Umbilical cord (tissue), 2 donors: Measurements from ENCODE around the gene DST. TPM values are rescaled to one million over a fixed set of nuclear protein-coding genes. Genes with fewer than 3 reads are reported as not detected.

Experiments used
- DNase-seq: peaks from one replicate; pipeline ENCODE4 v3.0.0-alpha.2; 2015; ENCODE audit warnings: low spot score
- total RNA-seq: library from RNA; depleted of rRNA; stranded (reverse); fragments of >200 nt; gene quantifications from one replicate; pipeline ENCODE4 v1.2.3, GENCODE V29; 2014; ENCODE audit warnings: low replicate concordance; ENCODE audit not compliant: insufficient read depth

The DST gene
- total RNA-seq, 1 donor from 2014 or later, result 326 TPM

DNA sequence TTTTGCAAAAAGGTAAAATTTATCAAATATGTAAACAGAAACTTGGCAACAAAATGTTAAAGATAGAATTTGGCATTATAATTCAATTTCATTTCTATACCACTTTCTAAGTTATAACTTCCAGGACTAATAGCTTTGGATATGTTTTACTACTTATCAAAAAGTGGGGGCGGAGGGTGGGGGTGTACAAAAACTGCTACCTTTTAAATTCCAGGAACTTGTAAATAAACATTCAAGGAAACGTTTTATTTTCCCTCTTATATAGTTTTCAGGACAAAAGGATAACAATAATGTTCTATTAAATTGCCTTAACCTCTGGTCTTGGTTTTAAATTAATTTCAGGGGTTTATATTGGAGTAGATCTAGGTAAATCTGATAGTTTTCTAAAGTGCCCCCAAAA, 103.8 kb downstream of the DST start:
- DNase-seq, result no peak

DNA sequence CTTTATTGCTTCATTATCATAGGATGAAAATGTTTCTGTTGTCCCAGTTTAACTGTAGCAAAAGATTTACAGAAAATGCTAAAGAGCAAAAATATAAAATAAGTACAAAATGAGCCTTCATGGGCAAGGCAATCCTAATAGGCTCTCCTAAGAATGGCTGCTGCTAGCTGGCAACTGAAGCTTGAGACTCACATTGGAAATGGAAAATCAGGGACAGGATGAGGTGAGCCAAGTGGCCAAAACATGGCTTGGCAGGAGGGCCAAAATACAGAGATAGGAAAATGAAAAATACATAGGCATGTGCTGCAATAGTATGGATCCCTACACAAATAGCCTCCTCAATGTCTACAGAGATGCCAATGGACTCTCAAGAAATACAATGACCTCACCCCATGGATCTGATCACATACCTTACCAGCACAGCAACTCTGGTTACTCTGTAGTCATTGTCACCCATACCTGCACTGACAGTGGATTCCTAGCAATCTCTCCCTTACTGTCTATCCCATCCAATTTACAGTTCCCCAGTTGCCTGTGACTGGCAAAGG, 105.4 kb downstream of the DST start:
- no peak for DNase-seq

- no peak for DNase-seq
Observed at GRCh38 chr6:56536536-56536935, 106.2 kb downstream of the DST start.

DNA sequence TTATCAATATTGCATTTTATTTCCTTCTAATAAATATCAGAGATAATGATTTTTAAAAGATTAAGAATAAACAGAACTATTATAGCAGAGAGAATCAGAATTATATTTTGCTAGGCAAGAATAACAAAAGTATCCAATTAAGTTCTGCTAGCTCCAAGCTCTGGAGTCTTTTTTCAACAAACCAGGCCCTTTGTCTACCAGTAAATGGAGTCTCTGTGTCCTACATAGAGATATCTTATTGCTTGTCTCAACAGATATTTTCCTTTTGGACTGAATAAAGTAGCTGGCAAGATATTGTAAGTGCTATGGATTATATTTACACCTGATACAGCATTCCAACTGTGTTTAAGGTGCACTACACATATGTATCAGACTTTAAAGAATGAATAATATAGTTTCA, 107.1 kb downstream of the DST start:
- DNase-seq, result no peak

DNA sequence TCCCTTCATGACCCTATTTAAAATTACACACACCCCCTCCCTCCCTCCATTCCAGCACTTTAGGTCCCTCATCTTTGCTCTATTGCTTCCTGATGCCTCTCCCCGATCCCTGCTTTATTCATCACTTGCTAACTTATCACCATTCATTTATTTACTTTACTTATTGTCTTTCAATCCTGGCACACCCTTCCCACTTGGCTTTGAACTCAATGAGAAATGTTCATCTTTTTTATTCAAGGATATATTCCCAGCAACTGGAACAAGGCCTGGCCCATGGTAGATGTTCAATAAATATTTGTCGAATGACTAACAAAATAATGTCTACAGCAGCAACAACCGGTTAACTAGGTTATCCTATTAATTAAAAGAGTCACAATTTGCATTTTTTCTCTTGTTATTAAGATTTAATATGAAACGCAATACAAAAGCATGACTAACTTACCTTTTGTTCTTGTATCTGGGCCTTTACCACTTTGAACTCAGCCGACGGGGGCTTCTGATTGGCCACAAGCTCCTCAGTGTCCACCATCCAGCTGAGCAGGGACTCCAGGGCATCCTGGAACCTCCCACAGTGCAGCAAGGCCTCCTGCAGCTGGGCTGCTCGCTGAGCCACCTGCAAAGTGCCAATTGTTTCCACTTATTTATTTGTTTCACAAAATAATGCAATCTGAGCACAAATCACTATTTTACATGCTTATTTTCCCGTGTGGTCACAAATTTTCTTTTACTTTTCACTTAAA, 107.8 kb downstream of the DST start:
- no peak for DNase-seq

DNA sequence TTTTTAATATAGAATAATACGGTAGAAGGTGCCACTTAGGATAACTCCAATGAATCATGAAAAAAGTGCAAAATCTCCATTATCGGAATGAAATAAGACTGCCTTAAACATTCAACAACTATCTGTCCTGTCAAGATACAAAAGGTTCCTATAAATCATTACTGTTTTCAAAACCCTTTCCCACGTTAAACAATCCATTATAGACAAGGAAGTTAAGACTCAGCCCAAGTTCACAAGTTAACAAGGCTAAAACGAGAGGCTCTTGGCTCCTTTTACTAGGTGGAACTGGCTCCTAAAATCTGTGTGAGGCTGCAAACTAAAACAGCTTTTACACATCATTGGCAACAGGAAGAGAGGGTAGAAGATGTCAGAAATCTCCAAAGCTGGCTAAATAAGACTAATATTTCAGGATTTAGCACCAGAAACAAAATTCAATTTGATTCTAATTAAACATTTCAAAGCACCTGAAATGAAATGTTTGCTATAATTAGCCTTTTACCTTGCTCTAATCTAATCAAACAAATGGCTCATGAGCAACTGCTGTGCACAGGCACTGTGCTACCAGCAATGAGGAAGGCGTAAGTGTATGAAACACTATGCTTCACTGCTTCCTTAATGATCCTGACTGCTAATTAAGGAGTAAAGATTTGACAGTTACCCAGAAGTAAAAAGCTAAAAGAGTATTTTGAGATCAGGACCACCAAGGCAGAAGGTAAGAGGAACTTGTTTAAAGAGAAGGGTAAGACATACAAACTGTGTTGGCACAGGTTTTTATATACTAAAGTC, 109.7 kb downstream of the DST start:
- no peak for DNase-seq

DNA sequence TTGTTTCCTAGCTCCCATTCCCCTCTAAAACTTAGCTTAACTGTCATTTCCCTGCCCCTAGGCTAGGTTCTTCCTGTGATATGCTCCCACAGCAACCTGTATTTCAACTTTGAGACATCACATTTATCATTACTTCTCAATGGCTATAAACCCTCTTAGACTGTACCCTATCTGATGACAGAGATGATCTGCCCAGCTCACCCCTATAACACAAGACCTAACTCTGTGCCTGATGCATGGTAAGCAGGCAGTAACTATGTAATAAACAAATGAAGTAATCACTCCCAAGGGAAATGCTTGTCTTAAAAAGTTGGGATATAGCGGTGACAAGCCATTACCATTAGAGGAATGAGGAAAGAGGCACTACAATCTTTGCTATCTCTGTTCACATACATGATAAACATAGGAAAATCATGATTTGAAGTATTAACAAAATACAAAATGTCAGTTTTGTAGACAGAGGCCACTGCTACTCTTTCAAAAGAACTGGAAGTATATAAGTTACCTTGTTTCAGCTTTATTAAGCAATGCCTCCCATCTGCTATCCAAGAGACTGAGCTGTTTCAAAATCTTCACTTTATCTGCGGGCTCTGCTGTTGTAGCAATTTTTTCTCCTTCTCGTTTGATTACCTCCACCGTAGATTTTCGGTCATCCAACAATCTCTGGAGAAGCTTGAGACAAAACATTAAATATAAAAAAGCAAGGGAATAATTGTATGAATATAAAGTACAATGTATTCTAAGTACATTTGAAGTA, 110.7 kb downstream of the DST start:
- no peak for DNase-seq

GRCh38 chr6:56529594-56530191, 113.0 kb downstream of the DST start:
- DNase-seq, result no peak

GRCh38 chr6:56528412-56528841, 114.3 kb downstream of the DST start:
- no peak for DNase-seq

DNA sequence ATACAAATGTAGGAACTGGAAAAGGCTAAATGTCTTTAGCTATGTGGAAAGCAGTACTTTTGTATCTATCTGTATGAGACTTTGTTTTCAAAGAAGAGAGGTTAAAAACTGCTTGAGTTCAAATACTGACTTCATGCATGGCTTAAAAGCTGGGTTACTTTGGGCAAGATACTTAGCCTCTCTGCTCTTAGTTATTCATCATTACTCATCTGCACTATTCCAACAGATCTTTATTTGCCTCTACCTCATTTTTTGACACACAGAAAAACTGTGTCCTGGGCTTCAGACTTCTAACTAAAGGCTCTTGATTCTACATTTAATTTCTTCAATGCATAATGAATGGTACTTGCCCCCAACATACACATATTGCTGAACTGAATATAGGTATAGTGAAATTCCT, 114.8 kb downstream of the DST start:
- no peak for DNase-seq

DNA sequence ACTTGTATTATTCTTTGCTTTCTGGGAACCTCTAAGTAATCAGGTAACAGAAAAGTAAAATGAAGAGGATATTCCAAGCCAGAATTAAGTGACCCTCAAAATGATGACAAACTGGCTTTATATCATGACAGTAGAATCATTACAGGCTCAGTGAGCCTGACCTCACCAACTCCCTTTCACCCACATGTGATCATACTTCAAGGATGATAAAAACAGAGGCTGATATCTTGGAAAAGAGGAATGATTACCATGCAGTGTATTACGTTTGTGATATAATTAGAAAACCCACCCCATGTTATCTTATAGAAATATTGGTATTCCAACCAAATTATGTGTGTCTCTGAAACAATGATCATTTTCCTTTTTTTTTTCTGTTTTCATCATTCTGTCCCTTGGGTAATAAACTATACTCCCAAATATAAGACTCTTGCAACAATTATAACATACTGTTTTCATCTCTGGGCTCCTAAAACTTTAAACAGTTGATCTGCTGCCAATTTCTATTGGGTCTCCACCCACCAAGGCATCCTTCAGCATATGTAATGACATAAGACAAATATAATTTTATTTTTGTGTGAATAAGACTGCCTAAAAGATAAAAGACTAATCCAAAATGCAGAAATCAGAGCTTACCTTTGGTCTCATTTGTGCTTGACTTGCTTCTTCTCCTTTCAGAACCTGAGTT, 115.7 kb downstream of the DST start:
- DNase-seq, result no peak

GRCh38 chr6:56525974-56526789, 116.5 kb downstream of the DST start:
- no peak for DNase-seq

GRCh38 chr6:56524891-56525703, 117.6 kb downstream of the DST start:
- DNase-seq, result peak; percentile 93

GRCh38 chr6:56522495-56523270, 120.0 kb downstream of the DST start:
- no peak for DNase-seq

DNA sequence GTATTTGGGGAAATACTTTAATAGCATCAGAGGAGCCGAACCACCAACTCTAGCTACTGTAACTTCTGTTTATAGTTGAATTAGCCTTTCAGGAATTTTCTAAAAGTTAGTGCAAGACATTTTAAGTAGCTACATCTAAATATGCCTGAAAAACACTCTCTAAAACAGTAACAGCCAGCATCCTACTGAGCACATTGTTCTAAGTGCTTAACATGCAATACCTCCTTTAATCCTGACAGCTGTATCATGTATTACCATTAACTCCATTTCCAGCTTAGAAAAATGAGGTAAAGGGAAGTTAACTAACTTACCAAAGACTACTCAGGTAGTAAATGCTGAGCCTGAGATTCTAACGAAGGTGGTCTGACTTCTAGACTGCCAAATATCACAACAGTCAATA, 120.7 kb downstream of the DST start:
- no peak for DNase-seq

DNA sequence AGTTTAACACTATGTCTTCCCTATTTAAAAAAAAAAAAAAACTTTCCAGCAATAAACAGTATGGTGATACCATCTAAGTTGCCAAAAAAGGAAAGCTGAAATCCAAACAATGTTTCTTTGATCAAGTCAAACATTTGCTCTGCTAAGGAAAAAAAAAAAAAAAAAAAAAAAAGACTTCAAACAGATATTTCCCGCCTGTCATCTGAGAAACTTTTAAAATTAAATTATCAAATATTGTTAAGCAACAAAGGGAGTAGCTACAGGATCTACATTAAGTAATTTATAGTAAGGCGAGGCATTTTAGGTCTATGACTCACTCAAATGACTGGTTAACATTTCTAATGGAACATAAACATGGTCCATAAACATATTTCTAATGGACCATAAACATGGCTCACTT, 121.2 kb downstream of the DST start:
- no peak for DNase-seq

- no peak for DNase-seq
Observed at GRCh38 chr6:56520218-56520617, 122.5 kb downstream of the DST start.

DNA sequence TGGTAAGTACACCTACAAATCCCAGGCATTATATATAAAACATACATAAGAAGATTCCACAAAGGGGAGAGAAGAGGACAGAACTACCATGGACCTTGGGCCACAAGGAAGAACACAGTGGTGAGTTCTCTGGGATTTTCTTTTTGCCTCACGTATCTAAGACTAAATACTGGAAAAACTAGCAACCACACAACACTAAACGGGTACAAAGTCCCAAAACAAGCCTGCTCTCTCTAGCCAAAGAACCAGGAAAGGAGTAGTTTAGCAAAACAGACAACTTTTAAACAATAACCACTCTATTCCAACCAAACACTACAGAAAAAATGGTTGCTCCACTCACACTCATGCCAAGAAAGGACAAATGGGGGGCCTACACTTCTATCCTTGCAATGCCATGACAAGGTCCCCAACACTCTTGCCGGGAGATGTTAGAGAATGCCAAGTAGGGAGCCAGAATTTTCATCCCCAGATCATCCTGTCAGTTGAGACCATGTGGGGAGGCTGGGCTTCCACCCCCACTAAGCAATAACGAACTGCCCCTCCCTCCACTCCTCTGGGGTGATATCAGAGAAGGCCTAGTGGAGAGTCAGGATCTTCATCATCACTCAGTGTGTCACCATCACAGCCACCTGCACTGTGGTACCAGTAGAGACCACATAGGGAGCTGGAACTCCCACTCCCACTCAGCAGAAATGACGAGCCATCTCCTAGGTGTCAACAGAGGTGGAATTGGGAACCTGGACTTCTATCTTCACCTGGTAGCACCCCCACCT, 123.5 kb downstream of the DST start:
- no peak for DNase-seq
